CD4-positive, alpha-beta T cell treated with Interleukin-17A for 1 hour (primary cell): ENCODE measurements around the gene CCDC102B.
"Not testable (repeated sequence)": the region's sequence is repeated elsewhere in the genome, so short reads cannot be mapped to it uniquely, and the experiment has no call there.

Source experiments
- DNase-seq: peaks from one replicate; pipeline ENCODE4 v3.0.0-alpha.2; 2020

The CCDC102B gene

DNA sequence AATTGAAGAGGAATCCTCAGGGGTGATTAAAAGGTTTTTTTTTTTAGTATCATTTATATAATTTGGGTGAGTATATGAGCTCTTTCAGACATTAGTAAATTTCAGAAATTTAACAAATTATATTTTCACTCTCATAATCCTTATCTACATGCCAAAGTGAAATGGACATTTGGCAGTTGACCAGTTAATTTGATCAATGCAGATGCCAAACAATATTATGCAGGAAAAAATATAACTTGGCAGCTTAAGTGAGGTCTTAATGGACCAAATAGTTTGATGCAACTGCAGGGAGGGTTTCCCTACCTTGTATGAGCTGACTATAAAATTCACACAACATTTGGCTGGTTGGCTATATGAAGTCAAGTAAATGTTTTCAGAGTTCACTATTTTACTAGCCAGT lies 185.2 kb downstream of the CCDC102B start:
- no peak for DNase-seq

DNA sequence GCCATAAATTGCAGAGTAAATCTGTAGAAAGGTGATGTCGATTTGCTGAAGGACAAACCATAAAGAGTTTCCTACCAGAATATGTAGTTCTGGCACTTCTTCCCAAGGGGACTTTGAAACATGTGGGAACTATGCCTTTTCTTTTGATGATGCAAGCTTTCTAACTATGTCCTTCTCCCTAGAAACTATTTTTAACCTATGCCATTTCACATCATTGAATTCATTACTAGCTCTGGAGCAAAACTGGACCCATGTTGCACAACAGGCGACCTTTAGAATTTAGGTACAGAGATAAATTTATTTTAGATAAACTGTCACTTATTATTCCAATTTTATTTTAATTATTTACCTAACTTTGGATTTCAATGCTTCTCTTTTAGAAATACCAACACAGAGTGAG lies 186.5 kb downstream of the CCDC102B start:
- DNase-seq = no peak

DNA sequence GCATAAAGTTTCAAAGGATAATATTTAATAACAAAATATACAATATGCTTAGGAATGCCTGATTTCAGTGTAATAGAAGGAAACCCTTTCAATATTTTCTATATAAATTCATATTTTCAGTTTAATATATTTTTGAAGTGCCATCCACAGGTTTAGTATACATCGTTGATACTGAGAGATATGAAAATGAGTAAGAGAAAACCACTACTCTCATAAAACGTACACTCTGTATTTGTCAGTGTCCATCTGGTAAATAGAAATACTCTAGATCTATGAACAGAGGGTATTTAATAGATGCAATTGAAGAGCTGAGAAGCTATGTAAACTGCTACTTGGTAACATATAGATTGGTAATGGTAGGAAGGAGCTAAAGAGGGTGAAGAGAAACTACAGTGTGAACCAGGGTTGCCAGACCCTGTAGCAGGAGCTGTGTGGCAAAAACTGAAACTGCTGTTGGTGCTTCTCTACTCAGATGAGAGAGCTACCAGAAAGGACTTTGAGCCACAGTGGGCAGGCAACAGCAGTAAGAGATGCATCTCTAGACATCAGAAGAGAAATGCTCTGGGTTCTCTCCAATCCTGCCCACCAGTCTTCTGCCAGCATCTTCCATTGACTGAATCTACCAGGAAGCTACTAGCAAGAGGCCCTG lies 187.4 kb downstream of the CCDC102B start:
- no peak for DNase-seq

DNA sequence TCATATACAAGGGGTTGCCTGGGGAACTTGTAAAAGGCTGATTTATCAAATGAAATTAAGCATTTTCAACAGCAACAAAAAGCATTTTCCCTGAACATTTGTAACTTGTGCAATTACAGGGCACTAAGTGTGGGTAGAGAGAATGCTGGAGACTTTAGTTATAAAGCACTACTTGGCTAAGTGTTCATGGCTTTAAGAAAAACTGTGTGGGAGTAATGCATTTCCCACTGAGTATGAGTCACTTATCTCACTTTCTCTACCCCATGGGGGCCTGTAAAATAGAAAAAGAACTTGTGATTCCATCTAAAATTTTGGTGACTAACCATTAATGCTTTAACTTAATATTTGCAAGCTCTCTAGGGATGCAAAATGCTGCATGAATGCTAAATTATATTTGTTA lies 193.4 kb downstream of the CCDC102B start:
- no peak for DNase-seq

DNA sequence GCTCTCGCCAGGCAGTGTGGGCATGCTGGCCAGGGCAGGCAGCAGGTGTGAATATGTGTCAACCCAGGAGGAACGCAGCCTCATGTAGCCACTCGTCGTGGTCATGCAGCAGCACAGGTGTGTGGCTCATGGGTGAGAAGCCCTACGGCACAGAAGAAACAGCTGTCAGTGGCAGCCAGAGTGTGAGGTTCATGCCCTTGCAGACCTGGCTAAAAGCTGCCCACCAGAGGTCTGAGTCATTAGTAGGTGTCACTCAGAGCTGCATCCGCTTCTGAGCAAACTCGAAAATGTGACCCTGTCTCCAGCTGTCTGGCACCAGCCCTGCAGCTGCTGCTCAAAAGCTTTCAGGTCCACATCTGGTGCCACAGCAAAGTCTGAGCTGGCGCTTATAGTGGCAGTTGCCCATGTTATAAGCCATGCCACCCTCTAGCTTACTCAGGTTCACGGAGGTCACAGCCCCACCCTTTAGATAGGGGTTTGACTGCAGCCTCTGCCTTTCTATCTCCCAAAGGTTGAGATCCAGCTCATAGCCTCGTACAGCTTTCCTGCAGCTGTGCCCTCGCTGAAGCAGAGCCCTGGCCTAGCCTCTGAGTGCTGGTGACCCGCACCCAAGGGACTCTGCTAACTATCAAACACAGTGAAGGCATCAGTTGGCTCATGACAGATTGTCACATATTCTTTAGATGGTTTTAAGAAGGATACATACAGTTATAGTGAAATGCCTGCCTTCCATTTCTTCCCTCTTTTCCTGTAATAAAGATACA lies 195.0 kb downstream of the CCDC102B start:
- DNase-seq = no peak

DNA sequence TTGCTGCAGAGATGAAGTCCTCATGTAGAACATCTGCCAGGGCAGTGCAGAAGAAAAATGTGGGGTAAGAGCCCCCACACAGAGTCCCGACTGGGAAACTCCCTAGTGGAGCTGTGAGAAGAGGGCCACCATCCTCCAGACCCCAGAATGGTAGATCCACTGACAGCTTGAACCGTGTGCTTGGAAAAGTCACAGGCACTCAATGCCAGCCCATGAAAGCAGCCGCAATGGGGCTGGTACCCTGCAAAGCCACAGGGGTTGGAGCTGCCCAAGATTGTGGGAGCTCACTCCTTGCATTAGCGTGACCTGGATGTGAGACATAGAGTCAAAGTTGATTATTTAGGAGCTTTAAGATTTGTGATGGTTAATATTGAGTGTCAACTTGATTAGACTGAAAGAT lies 197.8 kb downstream of the CCDC102B start:
- DNase-seq = no peak

DNA sequence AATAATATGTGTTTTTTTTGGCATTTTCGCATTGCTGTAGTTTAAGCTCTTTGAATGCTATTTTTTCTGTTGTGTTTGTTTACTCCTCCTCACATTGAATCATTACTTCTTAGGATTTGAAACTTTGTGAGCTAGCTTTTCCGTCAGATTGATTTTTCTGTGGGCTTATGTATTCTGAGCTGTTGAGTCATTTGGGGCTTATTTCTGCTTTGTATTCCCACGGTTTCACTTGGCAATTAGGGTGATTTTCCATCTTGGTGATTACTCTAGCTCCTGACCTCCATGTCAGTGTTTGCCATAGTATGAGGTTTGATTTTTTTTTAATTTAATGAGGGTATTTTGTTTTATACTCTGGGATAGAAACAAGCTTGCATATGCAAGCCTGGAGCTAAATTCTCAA lies 200.0 kb downstream of the CCDC102B start:
- DNase-seq = no peak

DNA sequence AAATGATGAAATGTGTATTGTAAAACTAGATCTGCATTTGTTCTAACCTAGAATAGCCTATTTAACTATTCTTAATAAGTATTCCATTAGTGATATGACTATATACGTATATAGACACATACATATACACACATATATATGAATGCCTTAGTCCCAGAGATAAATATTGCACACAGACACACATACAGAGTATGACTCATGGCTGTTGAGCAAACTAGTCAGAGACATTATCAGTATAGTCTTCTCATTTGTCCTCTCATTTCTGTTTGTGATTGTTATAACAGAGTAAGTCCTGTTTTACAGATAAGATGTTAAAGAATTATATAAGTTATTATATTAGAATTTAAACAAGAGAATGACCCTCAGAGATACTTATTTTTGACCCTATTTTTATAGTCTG lies 202.5 kb downstream of the CCDC102B start:
- no peak for DNase-seq

DNA sequence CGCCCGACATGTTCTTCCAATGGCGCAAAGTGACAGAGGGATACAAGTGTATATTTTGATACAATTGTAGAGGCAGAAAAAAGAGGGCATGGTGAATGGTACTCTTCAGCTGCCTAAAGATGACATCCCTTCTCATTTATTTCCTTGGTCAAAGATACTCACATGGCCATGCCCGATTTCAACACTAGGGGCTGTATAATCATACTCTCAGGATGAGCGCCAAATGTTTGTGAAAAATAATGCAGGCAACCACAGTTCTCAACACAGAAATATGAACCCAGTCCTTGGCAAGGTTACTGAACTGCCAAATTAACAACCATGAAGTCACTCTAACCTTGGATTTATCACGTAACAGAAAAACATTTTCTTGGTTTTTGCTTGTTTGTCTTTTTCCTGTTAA lies 204.4 kb downstream of the CCDC102B start:
- DNase-seq = no peak

DNA sequence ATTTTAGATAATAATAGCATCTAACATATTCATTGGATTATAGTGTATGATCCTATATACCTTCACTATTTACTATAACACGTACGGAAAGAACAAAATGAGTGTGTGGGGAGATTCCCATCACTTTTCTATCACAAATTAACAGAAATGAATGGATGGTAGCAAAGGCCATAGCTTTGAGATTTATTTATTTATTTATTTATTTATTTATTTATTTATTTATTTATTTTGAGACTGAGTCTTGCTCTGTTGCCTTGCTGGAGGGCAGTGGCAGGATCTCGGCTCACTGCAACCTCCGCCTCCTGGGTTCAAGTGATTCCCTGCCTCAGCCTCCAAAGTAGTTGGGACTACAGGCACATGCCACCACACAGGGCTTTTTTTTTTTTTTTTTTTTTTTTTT lies 208.3 kb downstream of the CCDC102B start:
- not testable (repeated sequence) for DNase-seq

DNA sequence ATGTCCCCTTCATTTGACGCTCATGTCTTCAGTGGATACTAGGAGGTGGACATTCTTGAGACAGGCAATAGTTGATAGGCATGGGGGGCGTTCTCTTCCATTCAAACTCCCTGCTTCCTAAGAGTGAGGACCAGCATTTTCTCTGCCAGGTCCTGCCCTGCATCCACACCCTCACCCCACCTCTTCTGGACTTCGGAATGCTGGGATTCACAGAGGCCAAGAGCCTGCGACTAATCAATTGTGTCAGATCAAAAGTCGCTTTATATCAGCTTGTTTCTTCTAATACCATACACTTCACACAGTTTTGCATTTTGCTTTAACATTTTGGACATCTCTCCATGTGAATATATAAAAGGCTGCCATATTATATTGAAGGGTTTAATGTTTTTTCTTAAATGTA lies 210.7 kb downstream of the CCDC102B start:
- no peak for DNase-seq

DNA sequence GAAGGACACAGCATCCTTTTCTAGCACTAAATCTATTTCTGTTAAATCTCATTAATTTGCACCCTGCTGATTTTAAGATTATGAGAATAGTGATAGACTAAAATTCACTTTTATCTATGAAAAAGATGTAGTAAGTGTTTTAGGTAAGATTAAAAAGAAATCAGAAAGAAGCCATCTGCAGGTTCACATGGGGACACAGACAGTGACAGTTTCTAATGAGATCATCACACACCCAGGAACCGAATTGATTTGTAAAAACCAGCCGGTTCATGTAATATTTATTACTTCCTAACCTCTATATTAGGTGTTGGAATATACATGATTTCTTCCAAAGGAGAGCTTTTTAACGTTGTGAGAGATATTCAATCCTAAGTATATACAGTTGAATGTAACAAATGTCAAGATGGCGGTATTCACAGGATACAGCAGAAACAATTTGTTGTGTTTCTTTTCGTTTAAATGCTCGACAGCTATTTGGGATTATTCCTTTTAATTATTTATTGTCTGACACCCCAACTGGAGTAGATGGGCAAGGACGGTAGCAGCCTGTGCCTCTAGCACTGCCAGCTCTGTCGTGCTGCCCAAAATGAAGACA lies 223.4 kb downstream of the CCDC102B start:
- no peak for DNase-seq

DNA sequence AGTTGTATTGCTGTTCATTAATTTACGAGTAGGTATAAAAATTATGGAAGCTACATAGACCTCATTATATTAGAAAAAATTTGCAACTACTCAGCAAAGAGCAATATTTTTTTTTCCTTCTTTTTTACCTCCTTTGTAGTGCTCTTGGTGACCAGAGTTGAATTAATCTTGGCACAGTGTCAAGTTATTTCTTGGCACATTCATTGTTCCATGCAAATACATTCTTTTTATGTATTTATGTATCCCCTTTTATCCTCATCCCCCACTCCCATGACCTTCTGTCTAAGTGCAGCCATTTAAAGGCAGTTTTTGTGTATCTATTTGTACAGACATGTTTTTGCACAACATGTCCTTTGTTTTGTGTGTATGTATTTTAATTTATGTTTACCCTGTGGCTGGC lies 224.5 kb downstream of the CCDC102B start:
- DNase-seq = no peak

DNA sequence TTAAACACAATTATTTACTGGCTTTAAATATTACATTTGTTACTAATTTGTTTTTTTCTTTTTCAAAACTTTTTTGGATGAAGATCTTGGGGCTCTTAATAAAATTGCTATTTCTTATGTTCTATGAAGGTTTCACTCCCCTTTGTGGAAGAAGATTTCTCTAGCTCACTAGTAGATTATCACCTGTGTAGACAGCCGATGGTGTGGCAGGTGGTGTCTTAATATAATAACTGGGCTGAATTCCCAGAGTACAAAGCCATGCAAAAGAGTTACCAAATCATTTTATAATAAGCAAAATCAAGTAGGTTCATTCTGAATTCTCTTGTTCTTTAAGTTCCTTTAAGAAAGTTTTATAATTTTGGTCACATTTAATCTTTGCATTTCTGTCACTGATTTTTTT lies 233.7 kb downstream of the CCDC102B start:
- no peak for DNase-seq

DNA sequence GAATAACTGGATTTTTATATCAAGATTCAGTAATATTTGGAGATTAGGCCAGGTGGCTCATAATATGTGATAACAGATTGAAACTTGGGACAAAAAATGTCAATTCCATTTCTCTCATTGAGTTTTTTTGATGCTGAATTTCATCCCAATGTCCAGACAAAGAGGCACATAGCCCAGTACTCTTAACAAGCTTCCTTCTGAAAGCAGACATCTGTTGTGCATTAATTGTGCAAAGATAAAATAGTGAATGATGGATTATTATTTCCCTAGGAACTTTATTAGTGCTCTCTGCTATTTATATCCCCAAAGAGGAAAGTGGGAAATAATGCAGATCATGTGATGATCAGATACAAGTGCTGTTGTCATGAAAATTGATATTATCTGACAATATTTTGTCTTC lies 234.1 kb downstream of the CCDC102B start:
- DNase-seq = no peak

DNA sequence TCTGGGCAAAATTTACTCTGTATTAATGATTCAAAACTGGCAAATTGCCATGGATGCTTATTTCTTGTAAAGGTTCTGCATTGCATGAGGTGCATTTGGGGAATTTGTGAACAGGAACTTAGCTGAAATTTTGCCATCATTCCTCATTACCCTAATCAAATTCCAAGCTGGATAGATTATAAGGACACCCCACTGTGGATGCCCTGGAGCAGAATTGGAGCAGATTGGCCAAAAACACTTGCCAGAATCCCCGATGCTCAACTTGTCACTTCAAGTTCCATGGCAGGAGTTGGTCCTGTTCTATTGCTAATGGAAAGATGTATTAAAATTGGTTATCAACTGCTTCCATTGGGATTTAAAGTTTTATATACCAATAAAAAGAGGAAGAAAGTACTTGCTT lies 237.9 kb downstream of the CCDC102B start:
- DNase-seq = no peak

DNA sequence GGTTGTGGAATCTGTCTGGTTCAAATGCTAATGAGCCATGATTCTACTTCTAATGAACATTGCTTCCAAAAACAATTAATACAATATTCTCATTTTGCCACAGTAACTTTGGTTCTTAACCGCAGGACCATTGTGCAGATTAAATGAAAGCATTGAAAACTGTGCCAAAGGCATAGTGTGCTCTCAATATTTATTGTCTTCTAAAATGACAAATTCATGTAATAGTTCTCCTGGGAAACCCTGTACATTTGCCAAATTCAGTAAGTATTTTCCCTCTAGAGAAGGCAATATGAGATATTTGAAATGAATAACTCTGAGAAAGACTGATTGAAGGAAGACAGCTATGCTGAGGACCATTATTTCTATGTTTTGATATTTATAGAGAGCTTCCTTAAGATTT lies 246.3 kb downstream of the CCDC102B start:
- DNase-seq = no peak

DNA sequence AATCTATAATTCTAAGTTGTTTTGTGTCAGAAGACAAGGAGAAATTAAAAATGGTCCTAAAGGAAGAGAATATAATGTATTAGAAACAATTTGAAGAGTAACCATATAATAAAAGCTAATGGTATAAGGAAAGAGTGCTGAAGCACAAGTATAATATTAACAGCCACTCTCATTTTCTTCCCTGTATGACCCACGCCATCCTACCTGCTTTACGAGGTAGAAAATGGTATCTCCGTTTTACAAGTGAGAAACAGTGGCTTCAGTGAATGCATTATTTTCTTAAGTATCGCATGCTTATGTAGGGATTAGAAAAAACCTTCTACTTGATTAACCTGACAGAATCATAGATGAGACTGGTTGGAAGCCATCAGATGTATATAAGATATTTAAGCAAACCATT lies 266.2 kb downstream of the CCDC102B start:
- no peak for DNase-seq

DNA sequence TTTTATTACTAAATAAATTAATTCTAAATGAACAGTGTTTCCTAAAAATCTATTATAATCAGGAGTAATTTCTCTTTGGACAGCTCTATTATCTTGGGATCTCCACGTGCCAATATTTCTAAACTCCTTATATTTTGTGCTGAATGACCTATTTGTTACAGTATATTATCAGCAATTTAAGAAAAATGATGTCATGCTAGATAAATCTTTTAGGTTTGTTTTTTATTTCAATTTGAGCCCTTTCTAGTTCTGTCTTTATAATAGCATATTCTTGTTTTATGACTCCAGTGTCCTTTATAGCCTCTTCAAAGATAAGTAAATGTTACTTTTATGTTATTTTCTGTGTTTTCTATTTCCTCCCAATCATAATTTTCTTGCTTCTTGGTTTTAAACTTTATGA lies 269.2 kb downstream of the CCDC102B start:
- no peak for DNase-seq

DNA sequence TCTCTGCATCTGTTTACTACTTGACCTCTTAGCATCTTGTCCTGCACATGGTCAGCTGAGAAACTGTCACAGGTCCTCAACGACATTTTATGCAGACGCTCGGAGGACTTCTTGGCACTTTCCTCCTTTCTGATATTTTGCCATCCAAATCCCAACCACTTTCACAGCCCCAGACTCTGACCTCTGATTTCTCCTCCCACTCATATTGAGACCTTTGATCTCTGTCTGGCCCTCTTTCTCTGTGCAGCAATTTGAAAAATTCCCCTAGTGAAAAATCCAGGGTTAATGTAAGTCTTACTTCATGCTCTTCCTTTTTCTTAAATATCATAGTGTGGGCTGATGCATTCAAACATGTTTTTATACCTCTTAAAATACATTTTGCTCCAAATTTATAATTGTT lies 273.8 kb downstream of the CCDC102B start:
- DNase-seq = no peak

DNA sequence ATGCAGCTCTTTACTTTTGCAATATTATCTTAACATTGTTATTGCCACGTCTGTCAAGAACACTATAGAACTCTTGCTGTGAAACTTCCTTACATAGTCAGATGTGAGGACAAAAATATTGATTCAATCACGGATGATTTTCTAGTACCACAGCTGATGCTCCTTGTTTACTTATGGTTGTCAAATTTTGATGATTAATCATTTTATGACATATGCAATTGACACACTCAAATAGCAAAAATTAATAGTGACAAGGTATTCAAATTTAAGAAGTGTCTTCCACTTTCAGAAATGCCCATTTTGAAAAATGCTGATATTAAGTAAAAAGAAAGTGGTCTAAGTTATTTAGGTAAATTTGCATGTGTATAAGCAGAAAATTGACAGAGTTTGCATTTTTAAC lies 284.0 kb downstream of the CCDC102B start:
- no peak for DNase-seq

DNA sequence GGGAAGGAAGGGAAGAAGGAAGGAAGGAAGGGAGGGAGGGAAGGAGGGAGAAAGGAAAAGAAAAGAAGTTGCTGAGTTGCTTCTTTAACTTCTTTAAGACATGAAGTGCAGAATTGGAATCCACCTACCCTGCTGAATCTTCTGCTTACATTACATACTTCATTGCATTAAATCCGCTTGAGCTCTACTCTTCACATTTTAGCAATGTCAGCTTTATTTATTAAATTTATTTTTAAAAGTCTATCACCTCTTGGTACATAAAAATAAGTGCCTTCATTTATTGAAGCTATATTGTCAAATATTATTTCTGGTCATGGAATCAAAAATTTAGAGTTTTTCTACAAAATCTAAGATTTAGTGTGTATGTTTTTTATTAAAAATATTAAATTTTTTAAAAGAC lies 284.6 kb downstream of the CCDC102B start:
- no peak for DNase-seq

DNA sequence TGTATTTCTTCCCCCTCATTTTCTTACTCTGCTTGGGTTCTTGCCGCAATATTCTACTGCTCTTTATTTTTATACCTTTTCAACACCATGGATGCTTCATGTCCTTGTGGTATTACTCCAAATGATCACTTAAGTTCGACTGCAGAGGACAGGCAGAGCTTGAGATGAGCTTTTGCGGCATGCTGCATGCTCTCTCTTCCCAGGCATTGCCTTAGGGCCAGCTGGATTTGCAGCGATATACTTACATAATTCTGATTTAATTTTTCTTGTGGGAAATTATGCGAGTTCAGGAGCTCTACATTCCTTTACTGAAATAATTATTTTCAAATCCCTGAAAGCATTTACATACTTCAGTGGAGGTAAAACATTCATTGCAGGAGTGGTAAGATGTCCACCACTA lies 288.1 kb downstream of the CCDC102B start:
- no peak for DNase-seq

DNA sequence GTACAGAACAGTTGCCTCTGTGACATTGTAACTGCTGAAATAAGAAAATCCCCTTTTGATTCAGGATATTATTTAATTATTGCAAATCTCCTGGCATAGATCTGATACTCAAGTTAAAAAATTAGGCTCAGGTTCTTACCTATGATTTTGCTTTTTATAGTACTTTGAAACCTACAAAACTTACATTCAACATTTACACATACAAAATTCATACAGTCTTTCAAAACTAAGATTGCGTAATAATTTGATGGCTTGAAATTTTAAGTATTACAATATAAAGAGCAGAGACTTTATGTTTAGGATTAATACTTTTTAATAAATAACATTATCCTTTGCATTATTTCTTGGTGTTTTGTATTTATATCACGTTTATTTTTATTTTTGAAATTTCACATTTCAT lies 291.1 kb downstream of the CCDC102B start:
- no peak for DNase-seq

DNA sequence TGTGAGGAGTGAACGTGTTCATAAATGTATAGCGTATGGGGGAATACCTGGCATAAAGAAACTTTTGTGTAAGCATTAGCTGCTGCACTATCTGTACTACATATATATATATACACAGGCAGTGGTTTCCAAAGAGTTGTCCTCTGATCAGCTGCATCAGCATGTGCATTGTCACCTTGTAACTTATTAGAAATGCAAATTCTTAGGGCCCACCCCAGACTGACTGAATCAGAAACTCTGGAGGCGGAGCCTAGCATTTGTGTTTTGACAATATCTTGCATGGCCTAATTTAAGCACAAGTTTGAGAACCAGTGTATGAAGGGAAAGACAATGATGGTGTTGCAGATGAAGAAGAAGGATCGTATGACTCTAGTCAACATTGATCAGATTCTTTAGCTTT lies 299.5 kb downstream of the CCDC102B start:
- no peak for DNase-seq
